Stomach (tissue), 9 donors: ENCODE measurements around the gene MYCL. TPM values are rescaled to one million over a fixed set of nuclear protein-coding genes. Genes with fewer than 3 reads are reported as not detected.
A peak's percentile ranks its signal among the peaks of the same experiment; 100 is the strongest.

ENCODE experiments used
- DNase-seq, 2 donors: peaks; one replicate each; pipeline versions ENCODE4 v3.0.0 to v3.0.0-alpha.2; 2013 to 2019
- H3K27ac ChIP-seq, 5 donors: fragments of 200-600 bp in 4 of 5; sonication (generic) in 4 of 5; one replicate each; pipeline ENCODE4 v1.5.1; 2013 to 2019; ENCODE audit warnings: mild to moderate bottlenecking in 1 of 5, moderate library complexity in 1 of 5
- H3K27me3 ChIP-seq, 3 donors: fragments of 200-600 bp; sonication (generic); one replicate each; pipeline ENCODE4 v1.5.1; 2017 to 2019; ENCODE audit warnings: mixed run types in 1 of 3
- H3K36me3 ChIP-seq, 4 donors: fragments of 200-600 bp; sonication (generic); 1 replicate in 3 of 4; 2 replicates in 1 of 4; pipeline ENCODE4 v1.5.1; 2016 to 2019
- H3K4me1 ChIP-seq, 4 donors: fragments of 200-600 bp; sonication (generic); one replicate each; pipeline ENCODE4 v1.5.1; 2016 to 2019
- H3K4me3 ChIP-seq, 4 donors: fragments of 200-600 bp; sonication (generic) in 3 of 4; one replicate each; pipeline ENCODE4 v1.5.1; 2016 to 2019; ENCODE audit warnings: mild to moderate bottlenecking in 1 of 4
- H3K9me3 ChIP-seq, 4 donors: fragments of 200-600 bp; sonication (generic); one replicate each; pipeline ENCODE4 v1.5.1; 2016 to 2019
- CTCF ChIP-seq, 7 experiments: fragments of 450-650 bp in 4 of 7; fragments of 200-600 bp in 3 of 7; sonication (generic) in 3 of 7; IDR thresholded peaks; one replicate each; pipeline ENCODE4 v1.5.1; 2016 to 2019; ENCODE audit warnings: antibody characterized with exemption in 7 of 7, control low read depth in 2 of 7, mild to moderate bottlenecking in 1 of 7
- EP300 ChIP-seq: sonication (generic); formaldehyde crosslinking; IDR thresholded peaks from one replicate; pipeline ENCODE4 v1.6.1; 2017; ENCODE audit warnings: antibody characterized with exemption
- POLR2A ChIP-seq, 4 donors: fragments of 450-650 bp; IDR thresholded peaks; one replicate each; pipeline ENCODE4 v1.6.1; 2016; ENCODE audit warnings: antibody characterized with exemption in 4 of 4, control low read depth in 2 of 4, mild to moderate bottlenecking in 1 of 4, moderate library complexity in 1 of 4
- POLR2AphosphoS5 ChIP-seq, 3 donors: sonication (generic); formaldehyde crosslinking; IDR thresholded peaks; one replicate each; pipeline ENCODE4 v1.6.1; 2016; ENCODE audit warnings: antibody characterized with exemption in 3 of 3
- WGBS, 5 donors: extraction: QIAGEN DNeasy Blood & Tissue Kit in 3 of 5; methylation state at CpG; one replicate each; pipeline versions ENCODE4 v1.1.5 to v1.1.7; 2013 to 2018; 5-methylcytosine and 5-hydroxymethylcytosine counted together
- intact Hi-C: fragments of 100-400 bp; cut with DNase I; formaldehyde crosslinking; loops from one replicate; pipeline ENCODE4 v1.15.1; 2023; ENCODE audit warnings: low total_unique reads
- polyA plus RNA-seq, 3 donors: library from polyadenylated mRNA; stranded (reverse); fragments of 200-250 nt; gene quantifications; one replicate each; pipeline ENCODE4 v1.2.3, GENCODE V29; 2013
- total RNA-seq, 5 donors: library from RNA; depleted of rRNA; stranded (reverse); fragments of >200 nt; gene quantifications; one replicate each; pipeline versions ENCODE4 v1.1.0 to v1.2.3, GENCODE V29; 2014 to 2016
- donor health status: healthy with polysubstance abuse.
- donor health status: Bipolar disorder and iron deficiency.
- donor health status: healthy.

Gene MYCL
- total and polyA plus RNA-seq, 8 donors, result 0.61 to 39.4 (median 4.5) TPM; not detected in 1

GRCh38 chr1:39928809-39929587 lies 27.3 kb upstream of the MYCL start:
- 60 to 72% (median 66%) methylated on average over 6 to 7 of the region's 7 CpGs for WGBS, 5 donors
- no peak for DNase-seq
- intact Hi-C loops, result loop anchor here (10.0 kb wide), 1 partner anchor 96 kb away; no protein-coding TSS in a partner anchor
- H3K27me3 ChIP-seq, result peaks cover 0 to 1% (median 0%) of the 10 kb centered on the region in 3 donors
- no peak overlapping the region for H3K4me3 ChIP-seq
- H3K27ac ChIP-seq, result no peak overlapping the region
- TF ChIP-seq EP300, result no peak
- TF ChIP-seq POLR2AphosphoS5 (IDR thresholded peaks at IDR 0.05), result no peak
- no peak for TF ChIP-seq CTCF (IDR thresholded peaks at IDR 0.05)
- TF ChIP-seq POLR2A (IDR thresholded peaks at IDR 0.05), result no peak
- H3K4me1 ChIP-seq, result peaks cover 0 to 22% (median 14%) of the 10 kb centered on the region in 4 donors
- no peaks in the 10 kb centered on the region for H3K9me3 ChIP-seq
- H3K36me3 ChIP-seq, result no peaks in the 10 kb centered on the region

DNA sequence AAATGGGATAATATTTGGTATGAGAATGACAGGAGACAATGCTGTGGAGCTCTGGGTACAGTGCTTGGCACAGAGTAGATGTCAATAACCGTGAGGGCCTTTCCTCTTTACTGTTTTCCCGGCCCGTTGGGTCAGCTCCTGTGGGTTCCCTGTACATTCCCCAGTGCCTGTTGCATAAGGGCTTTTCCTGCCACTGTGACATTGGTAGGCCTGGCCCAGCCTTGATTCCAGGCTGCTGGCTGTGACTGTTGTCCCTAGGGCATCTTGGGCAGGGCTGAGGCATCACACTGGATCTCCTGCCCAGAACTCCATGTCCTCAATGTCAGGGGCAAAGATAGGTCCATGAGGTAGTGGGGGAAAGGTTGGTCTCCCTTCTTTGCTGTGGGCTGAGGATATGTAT lies 25.8 kb upstream of the MYCL start:
- DNase-seq, result no peak
- TF ChIP-seq CTCF (IDR thresholded peaks at IDR 0.05) (no peak), POLR2A (IDR thresholded peaks at IDR 0.05) (no peak), EP300 (no peak), POLR2AphosphoS5 (IDR thresholded peaks at IDR 0.05) (no peak)
- H3K4me3 ChIP-seq, result no peak overlapping the region
- no peaks in the 10 kb centered on the region for H3K9me3 ChIP-seq
- H3K36me3 ChIP-seq, result no peaks in the 10 kb centered on the region
- intact Hi-C loops, result loop anchor here (10.0 kb wide), 1 partner anchor 97 kb away; no protein-coding TSS in a partner anchor
- H3K4me1 ChIP-seq, result peaks cover 0 to 15% (median 11%) of the 10 kb centered on the region in 4 donors
- no peak overlapping the region for H3K27ac ChIP-seq
- H3K27me3 ChIP-seq, result peaks cover 0 to 6% (median under 1%) of the 10 kb centered on the region in 3 donors
- whole genome bisulfite sequencing, 5 donors, result 49 to 69% (median 60%) methylated on average over 3 of the region's 3 CpGs

DNA sequence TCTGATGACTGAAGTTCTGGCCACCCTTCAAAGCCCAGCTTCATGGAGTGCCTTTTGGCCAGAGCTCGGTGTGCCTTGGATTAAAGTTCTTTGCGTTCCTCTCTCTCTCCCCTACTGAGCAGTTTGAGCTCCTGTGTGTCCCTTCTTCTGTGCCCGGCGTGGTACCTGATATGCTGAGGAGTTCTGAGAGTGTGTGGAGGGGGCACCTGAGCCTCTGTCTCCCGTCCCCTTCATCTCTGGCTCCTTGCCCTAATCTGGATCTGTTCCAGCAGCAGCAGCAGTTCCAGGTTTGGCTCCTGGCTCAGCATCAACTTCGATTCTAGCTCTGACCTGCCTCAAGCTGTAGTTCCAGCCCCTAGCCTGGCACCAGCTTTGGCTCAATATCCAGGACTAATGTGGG lies 25.1 kb upstream of the MYCL start:
- no peak for DNase-seq

DNA sequence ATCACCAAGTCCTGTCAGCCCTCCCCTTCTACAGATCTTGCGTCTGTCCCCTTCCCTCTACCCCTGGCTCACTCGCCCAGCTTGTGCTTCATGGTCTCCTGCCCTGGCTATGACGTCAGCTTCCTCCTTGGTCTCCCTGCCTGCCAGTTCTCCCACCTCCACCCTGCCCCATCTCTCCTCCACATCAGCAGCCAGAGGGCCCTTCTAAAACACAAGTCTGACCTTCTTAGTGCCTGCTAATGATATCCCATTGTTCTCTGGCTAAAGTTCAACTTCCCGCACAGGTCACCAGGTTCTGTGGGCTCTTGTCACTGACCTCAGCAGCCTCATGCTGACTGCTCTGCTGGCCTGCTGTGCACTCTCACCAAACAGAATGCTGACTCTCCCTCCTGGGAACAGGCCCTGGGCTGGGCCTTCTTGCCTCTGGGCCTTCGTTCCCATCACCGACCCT lies 24.7 kb upstream of the MYCL start:
- no peak overlapping the region for H3K27ac ChIP-seq
- TF ChIP-seq EP300, result no peak
- no peak for TF ChIP-seq POLR2A (IDR thresholded peaks at IDR 0.05)
- no peak for TF ChIP-seq POLR2AphosphoS5 (IDR thresholded peaks at IDR 0.05)
- TF ChIP-seq CTCF (IDR thresholded peaks at IDR 0.05), result no peak
- intact Hi-C loops, result loop anchor here (10.0 kb wide), 1 partner anchor 98 kb away; no protein-coding TSS in a partner anchor

More for the DNA sequence above, 25.1 kb upstream of the MYCL start:
- TF ChIP-seq POLR2A (IDR thresholded peaks at IDR 0.05), result no peak
- TF ChIP-seq POLR2AphosphoS5 (IDR thresholded peaks at IDR 0.05), result no peak
- Histone ChIP-seq H3K36me3 (no peaks in the 10 kb centered on the region), H3K27ac (no peak overlapping the region), H3K4me1 (peaks cover 0 to 22% (median 16%) of the 10 kb centered on the region in 4 donors), H3K27me3 (peaks cover 0 to 14% (median 5%) of the 10 kb centered on the region in 3 donors), H3K4me3 (no peak overlapping the region), H3K9me3 (no peaks in the 10 kb centered on the region)
- intact Hi-C loops, result loop anchor here (10.0 kb wide), 1 partner anchor 98 kb away; no protein-coding TSS in a partner anchor
- WGBS, 5 donors, result 30 to 61% (median 34%) methylated on average over 6 of the region's 6 CpGs

More for the DNA sequence above, 24.7 kb upstream of the MYCL start:
- 45 to 61% (median 51%) methylated on average over 6 of the region's 6 CpGs for WGBS, 5 donors
- no peaks in the 10 kb centered on the region for H3K36me3 ChIP-seq
- H3K4me3 ChIP-seq, result no peak overlapping the region
- H3K27me3 ChIP-seq, result peaks cover 0 to 16% (median 5%) of the 10 kb centered on the region in 3 donors
- peaks cover 0 to 22% (median 16%) of the 10 kb centered on the region in 4 donors for H3K4me1 ChIP-seq
- no peaks in the 10 kb centered on the region for H3K9me3 ChIP-seq
- peak in 1 of 2 donors; percentile 25 for DNase-seq
